HG03280 (cell line): ENCODE data around the gene P2RY6.

Experiments
- ATAC-seq: cut with Tn5 transposase; IDR thresholded peaks from one replicate; pipeline ENCODE4 v1.9.1; 2021; ENCODE audit warnings: mild to moderate bottlenecking, moderate library complexity; ENCODE audit not compliant: unreplicated experiment

The P2RY6 gene

DNA sequence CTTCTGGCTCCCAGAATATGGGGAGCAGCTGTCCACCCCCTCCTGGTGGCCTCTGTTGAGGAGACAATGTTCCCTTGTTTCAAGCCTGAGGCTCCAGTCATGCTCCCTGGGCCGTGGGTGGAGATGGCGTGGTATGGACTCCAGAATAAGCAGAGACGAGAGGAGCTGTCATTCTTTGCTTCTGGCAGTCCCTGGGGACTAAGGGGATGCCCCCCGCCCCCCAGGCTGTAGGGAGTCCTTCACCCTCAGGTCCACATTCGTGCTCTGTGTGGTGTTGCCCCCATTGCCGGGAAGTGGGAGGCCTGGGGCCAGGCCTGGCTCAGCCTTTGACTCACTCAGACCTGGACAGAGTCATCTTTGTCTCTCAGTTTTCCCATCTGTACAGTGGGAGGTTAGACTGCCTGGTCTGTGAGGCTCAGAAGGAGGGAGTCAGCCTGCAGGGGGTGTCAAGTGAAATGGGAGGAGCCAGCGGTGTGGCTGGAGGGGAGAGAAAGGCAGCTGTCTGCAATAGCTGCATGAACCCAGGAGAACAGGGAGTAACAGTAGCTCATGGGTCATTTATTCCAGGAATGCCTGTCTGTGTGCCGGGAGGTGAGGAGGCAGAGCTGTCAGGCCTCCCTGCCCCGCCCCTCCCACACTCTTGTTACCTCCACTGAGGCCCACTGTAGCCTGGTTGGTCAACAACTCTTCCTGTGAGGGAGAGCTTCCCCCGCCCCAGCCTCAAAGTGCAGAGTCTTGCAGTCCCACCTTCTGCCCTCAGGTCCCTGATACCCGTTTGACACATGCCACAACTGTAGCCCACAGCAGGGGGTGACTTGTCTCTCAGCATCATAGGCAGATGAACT is 42.2 kb downstream of the P2RY6 start:
- no peak for ATAC-seq

DNA sequence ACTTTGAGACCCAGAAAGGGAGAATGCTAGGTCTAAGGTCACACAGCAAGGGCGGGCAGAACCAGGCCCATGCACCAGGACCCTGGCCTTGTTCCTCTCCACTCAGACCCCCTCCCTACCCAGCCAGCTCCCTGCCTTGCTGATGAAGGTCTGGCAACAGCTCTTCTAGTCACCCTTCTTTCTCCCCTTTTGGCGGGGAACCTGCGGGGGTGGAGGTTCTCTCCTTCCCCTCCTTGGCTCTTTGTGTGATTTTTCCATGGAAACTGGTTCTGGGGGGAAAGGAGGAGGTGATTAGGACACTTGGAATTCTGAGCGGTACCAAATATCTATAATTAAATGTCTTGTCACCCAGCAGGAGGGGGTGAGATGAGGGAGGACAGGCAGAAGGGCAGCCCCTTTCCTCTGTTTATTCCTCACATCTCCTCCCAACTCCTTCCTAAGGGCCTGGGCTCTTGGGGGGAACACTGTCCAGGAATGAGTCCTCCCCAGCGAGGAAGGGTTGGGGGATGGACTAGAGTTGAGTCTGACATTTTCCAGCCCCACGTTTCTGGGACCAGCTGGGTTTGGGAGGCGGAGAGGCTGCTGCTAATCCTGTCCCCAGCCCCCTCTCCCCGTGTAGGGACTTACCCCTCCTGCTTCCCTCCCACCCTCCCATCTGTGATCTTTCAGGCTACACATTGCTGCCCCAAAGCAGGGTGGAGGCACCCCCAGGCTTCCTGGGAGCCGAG is 43.3 kb downstream of the P2RY6 start:
- ATAC-seq = no peak

DNA sequence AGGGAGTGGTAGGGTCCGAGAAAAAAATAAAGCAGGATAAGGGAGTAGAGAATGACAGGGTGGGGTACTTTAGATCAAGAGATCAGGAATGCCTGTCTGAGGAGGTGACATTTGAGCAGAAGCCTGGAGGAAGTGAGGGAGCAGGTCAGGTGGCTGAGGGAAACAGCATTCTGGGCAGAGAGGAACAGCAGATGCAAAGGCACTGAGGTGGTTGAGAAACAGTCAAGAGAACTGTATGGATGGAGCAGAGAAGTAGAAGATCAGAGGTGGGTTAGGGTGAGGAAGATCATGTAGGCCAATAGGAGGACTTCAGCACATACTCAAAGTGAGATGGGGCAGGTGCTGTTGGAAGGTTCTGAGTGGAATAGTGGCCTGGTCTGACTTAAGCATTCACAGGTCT is 44.3 kb downstream of the P2RY6 start:
- no peak for ATAC-seq

GRCh38 chr11:73317373-73317772 is 45.2 kb downstream of the P2RY6 start:
- ATAC-seq = no peak

- no peak for ATAC-seq
These were observed 45.7 kb downstream of the P2RY6 start for GRCh38 chr11:73317803-73318202.

DNA sequence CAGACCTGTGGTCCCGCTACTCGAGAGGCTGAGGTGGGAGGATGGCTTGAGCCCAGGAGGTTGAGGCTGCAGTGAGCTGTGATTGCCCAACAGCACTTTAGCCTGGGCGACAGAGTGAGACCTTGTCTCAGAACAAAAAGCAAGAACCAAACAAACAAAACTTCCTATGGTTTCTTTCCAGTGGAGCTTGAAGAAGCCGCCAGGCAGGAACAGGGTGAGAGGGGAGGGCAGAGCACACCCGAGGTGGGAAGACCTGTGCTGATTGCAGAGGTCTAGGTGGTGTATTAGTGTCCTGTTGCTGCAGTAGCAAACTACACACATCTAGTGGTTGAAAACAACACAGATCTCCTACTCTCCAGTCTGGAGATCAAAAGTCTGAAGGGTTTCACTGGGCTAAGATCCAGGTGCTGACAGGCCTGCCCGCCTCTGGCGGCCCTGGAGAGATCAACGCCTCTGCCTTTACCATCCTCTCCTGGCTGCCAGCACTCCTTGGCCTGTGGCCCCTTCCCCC is 46.4 kb downstream of the P2RY6 start:
- ATAC-seq = no peak

- no peak for ATAC-seq
These were observed 48.8 kb downstream of the P2RY6 start for GRCh38 chr11:73320763-73321603.

DNA sequence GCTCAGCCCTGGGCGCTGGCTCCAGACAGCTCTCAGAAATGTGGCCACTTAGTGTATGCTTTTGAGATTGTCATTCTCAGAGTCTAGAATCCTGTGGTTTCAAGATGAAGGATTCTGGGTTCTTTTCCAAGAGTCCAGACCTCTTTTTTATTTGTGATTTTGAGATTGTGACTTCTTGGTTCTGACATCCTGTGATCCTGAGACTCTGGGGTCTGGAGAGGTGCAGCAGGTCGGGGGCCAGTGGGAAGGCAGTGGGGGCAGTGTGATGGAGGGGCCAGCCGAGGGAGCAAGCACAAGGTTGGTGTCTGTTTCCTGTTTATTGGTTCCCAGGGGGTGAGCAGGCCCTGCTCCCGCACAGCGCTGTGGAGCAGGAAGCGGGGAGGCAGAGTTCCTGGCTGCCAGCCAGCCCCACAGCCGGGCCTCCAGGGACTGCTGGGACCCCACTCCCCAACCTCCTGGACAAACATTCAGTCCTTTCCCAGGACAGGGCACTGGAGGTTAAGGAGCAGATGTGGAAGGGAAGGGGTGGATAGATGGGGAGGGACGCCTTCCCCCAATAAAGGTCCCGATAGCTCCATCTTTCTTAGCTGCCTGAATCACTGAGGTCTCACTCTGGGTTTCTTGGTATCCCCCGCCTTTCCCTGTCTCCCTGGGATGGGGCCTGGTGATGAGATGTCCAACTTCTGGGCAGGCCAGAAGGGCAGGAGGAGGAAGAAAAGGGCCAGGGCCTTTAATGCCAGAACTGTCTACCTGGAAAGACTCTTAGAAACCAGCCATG is 49.7 kb downstream of the P2RY6 start:
- ATAC-seq = no peak

DNA sequence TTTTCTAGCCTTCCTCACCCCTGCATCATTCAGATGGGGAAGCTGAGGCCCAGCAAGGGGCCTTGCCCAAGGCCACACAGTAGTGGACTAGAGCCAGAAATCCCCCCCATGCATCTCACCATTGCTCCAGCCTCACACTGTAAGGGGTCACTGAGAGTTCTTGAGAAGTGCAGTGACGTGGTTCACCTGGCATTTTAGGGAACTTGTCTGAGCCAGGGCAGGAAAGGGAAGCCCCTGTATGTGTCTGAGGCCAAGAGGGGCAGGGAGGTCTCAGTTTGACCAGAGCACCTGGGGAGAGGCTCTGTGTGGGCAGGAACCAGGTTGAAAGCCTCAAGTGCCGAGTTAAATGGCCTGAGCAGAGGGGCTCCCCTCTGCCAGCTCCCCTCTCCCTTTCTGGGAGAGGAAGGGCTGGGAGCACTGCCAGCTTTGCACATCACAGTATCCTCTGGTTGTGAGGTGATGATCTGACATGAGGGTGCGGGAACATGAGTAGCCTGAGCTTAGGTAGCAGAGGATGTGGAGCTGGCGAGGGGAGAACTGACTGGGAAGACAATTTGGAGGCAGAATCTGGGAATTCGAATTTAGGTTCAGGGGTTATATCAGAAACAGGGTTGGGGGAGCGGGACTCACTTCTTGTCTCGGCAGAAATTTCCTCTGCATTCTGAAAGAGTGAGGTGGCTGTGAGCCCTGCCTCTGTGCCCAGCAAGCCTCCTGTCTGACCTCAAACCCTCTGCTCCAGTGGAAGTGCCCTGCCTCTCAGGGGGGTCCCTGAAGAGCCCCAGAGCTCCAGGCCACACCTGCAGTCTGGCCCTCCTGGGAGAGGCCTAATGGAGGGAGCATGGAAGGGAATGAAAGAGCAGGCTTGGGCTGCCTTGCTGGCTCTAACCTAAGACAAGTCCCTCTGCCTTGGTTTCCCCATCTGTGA is 50.5 kb downstream of the P2RY6 start:
- ATAC-seq = no peak

DNA sequence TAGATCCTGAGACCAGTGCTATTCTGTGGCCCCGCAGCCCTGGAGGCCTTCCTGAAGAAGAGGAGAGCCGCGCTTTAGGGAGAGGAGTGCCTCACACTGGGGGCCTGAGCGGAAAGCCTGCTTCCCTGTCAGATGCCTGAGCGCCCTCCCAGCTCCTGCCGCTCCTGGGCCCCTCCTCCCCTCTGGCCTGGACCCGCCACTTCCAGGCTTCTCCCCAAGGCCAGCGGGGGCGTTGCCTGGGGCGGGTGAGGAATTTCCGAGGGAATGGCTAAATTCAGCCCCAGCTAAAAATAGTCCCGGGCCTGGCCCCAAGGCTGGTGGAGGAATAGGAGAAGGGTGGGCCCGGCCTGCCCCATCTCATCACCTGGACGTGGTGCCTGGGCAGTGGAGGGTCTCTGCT is 51.3 kb downstream of the P2RY6 start:
- no peak for ATAC-seq

GRCh38 chr11:73324116-73324515 is 52.0 kb downstream of the P2RY6 start:
- ATAC-seq = no peak

DNA sequence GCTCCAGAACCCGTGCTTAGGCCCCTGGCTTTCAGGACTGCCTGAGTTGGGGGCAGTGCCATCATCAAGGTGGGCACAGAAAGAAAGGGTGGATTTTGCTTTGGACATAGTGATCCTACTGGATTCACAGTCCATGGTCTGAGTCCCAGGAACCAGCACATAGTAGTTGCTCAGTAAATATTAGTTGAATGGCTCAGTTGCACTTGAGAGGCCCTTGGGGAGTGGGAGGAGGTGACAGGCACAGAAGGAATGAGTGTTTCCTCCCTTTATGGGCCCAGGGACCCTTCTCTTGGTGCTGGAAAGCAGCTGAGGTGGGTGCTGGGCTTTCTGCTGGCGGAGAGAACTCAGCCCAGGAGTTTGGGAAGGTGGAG is 52.5 kb downstream of the P2RY6 start:
- no peak for ATAC-seq

DNA sequence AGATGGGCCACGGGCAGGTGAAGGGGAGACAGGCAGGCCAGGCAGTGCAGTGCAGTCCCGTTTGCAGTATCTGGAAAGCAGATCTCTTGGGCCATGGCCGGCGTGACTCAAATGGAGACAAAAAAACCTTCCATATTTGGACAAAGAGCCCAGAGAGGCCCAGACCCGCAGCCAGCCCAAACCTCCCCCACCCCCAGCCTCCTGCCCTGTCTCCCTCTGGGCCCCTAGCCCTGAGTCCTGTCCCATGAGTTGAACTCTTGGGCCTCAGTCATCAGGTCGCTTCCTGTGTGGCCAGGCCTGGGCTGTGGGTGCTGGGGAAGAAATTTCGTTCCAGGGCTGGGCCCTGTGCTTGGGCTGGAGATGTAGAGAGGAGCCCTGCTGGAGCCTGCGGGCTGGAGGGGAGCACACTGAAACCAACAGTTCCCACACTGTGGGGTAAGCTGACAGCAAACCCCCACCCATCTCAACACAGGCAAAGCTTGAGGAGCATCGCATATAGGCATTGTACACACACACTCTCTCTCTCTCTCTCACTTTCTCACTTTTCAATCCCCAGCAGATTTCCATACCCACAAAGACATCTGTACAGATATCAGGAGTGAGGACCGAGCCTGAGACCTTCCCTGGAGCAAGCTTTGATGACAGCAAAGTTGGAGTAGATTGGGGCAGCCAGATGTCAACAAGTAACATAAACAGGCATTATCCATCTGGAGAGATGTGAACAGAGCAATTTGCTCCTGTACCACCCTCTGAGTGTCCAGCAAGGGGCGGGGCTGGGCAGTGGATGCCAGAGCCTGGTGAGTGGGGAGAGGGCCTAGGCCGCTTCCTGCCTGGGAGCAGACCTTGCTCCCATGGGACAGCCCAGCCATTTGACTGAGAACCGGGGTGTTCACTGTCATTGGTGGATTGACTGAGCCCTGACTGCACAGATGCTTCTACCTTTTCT is 53.2 kb downstream of the P2RY6 start:
- no peak for ATAC-seq

DNA sequence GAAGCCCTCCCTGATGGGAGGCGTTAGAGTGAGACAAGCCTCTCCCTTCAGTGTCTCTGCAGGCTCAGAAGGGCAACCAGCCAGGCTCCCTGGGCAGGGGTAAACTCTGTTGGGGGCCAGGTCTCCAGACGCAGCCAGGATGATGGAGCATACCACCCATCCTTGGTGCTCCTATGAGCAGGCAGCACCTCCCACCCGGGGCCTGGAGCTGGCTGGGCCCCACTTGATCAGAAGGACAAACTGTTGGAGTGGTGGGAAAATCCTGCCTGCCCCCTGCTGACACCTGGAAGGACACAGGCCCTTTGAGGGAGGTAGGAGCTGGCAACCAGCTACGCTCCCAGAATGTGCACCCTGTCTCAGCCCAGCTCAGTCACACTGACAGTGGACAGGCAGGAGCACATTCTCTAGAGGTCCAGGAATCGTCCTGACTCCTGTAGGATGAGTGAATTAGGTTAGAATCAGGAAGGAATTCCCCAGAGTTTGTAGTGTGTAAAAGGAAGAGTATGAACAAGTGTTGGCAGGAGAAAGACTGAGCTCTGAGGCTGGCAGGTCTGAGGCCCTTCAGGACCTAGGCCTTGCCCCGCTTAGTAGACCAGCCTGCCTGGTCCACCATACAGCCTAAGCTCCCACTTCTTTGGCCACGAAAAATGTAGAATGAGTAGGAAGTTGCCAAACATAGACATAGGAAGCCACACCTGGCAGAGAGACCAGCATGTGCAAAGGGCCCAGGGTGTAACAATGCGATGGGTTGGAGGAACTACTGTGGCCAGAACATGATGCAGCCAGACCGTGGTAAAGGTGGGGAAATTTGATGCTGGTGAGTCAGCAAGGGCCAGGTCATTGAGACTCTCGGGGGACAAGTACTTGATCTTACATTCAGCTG is 55.0 kb downstream of the P2RY6 start:
- ATAC-seq = no peak

- no peak for ATAC-seq
These were observed 55.8 kb downstream of the P2RY6 start for GRCh38 chr11:73327812-73328364.

DNA sequence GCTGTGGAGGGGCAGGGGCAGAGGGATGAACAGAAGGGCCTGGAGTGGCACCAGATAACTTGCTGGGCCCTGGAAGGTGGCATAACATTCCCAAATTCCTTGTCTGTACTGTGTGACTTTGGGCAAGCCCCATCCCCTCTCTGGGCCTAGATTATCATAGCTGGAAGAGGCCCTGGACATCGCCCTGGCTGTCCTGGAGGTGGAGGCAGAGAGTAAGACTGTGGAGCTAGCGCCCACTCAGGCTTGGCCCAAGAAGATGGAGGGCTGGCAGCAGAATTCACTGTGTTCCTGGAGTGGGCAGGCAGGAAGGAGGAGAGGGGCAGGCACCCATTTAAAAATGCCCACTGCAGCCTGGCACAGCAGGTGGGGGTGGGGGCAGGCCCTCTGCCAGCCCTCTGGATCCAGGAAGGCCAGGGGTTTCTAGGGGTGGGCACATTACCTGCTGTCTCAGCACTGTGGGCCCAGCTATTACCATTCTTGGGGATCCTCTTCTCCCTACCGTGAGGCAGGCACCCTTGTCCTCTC is 58.5 kb downstream of the P2RY6 start:
- no peak for ATAC-seq
